ENCODE measurements around the gene BMP7.
"Not testable (repeated sequence)": the region's sequence is repeated elsewhere in the genome, so short reads cannot be mapped to it uniquely, and the experiment has no call there.

The BMP7 gene

DNA sequence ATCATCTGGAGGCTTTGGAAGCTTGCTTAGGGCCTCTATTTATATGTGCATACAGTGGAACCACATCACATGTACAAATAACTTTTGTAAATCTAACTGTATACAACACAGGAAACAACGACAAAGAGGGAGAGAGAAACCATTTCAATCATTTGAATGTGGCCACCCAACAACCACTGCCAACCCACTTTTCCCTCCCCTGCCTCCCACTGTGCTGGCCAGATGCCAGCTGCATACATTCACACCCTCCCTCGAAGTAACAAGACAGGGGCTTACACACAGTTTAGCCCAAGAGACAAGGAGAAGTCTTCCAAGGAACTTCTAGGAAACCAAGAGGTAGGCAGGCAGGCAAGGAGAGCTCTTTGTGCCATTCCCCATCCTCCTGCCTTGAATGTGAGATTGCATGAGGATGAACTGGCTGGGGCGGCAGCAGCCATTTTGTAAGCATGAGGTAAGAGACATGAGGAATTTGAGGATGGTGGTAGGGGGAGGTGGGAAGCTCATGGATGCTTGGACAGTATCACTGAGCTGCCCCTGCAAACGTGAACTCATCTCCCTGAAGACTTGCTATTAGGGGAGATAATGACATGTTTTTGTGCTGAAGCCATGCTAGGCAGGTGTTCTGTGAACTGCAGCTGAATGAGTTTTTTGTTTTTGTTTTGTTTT lies 18.2 kb downstream of the BMP7 start:
- no peak for DNase-seq

DNA sequence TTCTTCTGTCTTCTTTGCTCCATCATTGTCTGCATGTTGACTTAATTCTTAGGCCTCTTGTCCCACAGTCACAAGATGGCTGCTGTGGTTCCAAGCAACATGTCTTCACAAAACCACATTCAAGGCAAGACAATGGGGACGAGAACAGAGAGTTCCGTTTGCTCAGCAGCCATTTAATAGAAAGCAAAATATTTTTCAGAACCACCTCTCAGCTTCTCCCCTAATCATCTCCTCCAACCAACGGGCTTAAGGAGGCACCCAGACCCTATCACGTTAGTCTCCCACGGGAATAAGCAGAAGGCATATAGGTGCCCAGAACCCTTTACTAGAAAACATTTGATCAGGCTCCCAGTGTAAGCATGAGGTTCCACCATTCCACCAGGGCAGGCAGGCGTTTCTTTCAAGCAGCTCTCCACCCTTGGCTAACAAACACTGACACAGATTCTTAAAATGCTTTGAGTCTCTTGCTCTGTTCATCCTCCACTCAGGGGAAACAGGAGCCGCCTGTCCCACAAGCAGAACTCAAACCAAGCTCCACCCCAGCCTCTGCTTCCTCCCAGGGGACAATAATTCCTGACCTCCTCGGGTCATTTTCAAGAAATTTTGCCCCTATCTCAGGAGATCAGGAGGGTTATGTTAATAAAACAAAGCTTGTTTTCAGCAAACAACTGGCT lies 19.0 kb downstream of the BMP7 start:
- no peak for DNase-seq

DNA sequence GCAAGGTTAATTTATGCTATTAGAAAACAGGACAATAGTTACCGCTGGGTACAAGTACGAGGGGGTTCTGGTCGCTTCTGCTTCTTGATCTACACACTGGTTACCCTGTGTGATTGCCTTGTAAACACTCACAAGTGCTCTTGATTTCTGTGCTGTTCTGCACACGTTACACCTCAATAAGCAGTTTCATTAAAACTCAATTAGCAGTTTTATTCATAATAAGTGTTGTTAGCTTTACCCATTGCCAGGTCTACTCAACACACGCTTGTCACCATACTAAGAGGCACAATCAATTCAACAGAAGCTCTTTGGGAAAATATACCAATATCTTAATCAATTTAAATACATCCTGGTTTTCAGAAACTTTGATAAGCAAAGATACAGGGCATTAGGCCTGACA lies 20.4 kb downstream of the BMP7 start:
- no peak for DNase-seq

DNA sequence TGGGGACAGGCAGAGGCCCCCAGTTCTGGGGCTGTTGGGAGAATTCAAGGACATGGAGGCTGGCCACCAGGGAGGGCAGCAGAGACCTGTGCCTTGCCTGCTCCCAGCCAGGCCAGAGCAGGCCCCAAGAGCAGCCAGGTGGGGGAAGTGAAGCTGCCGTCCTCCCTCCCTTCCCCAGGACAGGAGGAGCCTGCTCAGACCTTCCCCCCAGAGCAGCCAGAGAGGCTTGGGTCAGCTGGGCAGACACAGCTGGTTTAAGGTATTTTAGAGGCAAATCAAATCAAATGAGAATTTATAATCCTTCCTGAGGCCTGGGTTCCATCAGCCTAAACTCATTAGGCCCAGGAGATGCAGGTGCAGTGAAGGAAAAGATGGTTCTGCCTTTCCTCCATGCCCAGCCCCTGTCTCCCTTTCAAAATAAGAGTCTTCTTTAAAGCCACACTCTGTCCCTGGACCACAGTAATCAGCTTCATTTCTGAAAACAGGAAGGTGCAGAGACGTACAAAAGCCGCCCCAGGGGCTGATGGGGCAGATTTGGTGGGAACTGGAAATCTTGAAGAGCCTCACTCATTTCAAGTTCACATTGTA lies 21.7 kb downstream of the BMP7 start:
- DNase-seq = no peak

DNA sequence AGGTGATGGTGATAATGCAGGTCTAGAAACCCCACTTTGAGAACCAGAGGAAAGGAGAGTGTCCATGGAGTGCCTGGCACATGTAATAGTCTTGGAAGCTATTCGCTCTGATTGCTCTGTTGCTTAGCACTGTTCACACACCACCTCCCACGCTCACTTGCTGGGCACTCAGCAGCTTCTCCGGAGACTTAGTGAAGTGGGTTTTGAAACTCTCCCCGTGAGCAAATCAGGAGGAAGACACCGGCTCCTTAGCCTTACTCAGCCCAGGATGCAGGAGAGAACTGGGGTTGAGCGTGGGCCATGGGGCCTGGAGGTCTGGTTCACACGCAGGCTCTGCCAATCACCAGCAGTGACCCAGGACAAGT lies 22.2 kb downstream of the BMP7 start:
- no peak for DNase-seq

DNA sequence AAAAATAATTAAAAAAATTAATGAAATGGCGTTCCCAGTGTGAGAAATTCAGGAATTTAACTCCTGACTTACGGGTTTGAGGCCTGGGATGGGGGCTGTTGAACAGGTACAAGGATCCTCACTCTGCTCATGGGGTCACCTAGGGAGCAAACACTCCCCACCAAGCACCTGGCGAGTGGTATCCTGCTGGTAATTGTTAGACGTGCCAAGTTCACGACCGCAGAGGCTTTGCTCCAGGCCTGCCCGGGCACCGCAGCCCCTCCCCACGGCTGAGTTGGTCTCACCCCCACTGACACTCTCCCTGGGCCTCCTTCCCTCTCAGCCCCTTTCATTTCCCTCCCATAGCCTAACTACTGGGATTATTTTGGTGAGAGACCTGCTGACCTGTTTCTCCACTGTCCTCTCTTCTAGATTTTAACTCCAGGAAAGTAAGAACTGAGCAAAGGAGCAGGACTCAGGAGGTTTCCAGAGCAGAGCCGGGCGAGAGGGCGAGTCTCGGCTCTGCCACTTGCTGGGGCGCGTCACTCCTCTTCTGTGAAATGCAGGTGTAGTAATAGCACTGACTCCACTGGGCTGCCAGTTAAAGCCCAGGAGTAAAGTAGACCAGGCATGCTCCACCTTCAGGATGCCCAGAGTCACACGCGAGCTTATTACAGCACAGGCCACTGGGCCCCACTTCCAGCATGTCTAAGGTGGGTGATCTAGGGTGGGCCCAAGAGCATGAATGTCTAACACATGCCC lies 22.8 kb downstream of the BMP7 start:
- DNase-seq = no peak

DNA sequence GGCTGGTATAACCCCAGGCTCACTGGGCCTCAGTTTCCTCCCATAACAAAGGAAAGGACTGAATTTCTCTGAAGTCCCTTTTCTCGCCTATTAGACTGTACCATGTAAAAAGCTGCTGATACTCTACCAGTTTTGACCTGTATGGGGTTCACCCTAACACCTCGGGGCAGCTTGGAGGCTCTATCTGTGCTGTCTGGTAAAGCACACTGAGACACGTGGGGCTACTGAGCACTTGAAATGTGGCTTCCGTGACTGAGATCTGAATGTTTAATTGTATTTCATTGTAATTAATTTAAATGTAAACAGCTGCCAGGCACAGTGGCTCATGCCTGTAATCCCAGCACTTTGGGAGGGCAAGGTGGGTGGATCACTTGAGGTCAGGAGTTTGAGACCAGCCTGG lies 24.0 kb downstream of the BMP7 start:
- DNase-seq = no peak

DNA sequence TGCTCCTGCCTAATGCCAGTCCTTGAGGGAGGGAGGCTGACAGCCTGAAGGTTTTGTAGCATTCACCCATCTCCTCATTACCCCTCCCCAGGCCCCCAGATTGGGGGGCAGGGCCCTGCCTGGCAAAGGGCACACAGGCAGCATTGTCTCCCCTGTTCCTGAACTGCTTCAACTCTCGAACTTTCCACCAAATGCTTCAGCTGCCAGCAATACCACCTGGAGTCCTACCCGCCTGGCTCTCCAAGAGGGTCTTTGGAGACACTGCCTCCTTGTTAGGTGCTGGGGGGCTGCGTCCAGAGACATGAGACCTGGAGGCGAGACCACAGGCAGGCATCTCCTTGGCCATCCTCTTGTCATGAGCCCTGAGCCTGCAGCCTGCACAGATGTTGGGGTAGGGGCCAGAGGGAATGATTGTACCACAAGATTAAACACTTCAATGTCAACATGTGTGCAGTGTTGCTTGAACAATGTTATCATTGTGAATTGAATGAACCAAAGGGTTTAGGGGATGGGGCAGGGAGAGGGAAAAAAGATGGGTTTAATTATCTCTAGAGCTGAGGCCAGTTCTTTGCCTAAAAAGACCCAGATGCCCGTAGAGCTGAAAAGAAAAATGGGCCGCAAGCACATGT lies 25.0 kb downstream of the BMP7 start:
- no peak for DNase-seq

DNA sequence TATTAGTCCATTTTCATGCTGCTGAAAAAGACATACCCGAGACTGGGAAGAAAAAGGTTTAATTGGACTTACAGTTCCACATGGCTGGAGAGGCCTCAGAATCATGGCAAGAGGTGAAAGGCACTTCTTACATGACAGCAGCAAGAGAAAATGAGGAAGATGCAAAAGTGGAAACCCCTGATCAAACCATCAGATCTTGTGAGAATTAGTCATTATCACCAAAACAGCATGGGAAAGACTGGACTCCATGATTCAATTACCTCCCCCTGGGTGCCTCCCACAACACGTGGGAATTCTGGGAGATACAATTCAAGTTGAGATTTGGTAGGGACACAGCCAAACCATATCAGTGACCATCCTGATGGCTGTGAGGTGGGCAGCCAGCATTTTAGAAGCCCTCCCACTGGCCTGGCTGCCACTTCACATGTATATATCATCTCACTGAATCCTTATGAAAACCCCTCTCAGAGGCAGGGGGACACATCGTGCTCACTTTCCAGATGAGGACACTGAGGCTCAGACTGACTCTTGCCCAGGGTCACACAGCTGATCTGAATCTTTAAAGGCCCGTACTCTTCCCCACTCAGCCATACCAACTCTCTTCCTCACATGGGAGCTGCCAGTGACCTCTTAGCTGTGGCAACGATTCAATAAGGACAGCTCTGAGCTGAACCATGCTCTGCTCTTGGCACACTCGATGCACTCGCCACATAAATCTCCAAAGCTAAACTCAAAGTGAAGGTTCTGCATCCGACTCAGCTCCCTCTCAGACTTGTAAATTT lies 25.7 kb downstream of the BMP7 start:
- DNase-seq = no peak

DNA sequence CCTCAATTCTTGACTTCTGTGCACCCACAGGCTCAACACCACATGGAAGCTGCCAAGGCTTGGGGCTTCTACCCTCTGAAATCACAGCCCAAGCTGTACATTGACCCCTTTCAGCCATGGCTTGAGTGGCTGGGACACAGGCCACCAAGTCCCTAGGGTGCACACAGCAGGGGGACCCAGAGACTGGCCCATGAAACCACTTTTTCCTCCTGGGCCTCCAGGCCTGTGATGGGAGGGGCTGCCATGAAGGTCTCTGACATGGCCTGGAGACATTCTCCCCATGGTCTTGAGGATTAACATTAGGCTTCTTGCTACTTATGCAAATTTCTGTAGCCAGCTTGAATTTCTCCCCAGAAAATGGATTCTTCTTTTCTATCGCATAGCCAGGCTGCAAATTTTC lies 26.7 kb downstream of the BMP7 start:
- DNase-seq = not testable (repeated sequence)

DNA sequence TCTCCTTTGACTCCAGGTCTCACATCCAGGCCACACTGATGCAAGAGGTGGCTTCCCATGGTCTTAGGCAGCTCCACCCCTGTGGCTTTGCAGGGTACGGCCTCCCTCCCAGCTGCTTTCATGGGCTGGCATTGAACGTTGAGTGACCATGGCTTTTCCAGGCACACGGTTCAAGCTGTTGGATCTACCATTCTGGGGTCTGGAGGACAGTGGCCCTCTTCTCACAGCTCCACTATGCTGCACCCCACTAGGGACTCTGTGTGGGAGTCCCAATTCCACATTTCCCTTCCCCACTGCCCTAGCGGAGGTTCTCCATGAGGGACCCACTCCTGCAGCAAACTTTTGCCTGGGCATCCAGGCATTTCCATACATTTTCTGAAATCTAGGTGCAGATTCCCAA lies 27.1 kb downstream of the BMP7 start:
- not testable (repeated sequence) for DNase-seq

DNA sequence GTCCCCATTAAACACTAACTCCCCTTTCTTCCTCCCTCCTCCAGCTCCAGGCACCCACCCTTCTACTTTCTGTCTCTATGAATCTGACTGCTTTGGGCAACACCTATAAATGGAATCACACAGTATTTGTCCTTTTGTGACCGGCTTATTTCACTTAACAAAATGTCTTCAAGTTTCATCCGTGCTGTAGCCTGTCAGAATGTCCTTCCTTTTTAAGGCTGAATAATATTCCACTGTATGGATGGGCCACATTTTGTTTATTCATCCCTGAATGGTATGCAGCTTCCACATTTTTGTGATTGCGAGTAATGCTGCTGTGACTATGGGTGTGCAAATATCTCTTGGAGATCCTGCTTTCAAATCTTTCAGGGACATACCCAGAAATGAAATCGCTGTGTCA lies 28.4 kb downstream of the BMP7 start:
- no peak for DNase-seq

DNA sequence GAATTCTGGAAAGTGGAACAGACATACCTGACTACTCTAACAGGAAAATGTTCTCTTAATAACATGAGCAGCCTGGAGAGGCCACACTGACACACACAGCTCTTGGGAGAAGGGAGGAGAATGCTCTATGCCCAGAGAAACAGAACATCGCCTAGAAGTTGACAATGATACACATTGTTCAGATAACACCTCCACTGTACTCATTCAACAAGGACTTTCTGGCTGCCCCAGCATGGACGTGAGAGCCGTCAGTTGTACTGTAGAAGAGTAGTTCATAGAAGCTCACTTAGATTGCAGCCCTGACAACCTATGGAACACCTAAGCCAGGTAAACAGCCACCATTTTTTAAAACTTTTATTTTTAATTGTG lies 28.9 kb downstream of the BMP7 start:
- no peak for DNase-seq

DNA sequence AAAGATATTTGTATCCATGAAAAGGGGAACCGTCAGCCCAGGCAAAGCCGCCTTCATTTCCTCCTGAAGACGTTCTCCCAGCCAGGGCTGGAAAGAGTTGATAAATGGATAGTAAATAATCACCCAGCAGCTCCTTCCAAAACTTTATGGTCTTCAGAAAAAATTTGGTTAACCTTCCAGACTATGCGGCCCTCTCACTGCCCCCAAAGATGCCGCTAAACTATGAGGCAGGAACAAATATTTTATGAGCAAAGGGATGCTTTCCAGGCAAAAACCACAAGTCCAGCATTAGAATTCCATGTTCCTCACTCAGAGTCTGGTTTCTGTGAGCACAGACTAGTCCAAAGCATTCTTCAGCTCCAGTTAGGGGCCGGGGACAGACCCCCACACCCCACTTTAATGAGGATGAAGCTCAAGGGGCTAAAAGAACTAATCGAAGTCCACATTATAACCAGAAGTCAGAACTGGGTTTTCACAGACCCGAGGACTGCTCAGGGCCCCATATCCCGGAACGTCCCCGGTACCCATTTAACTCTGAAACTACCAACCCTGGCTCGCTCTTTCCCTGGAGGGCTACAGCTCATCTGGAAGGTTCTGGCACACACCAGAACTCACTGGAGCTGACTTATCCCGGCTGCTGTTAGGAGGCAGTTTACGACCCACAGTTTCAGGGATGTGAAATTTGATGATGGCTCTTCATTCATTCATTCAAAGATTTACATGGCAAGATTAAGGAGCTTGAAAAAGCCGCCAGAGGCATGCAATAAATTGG lies 29.4 kb downstream of the BMP7 start:
- DNase-seq = no peak

DNA sequence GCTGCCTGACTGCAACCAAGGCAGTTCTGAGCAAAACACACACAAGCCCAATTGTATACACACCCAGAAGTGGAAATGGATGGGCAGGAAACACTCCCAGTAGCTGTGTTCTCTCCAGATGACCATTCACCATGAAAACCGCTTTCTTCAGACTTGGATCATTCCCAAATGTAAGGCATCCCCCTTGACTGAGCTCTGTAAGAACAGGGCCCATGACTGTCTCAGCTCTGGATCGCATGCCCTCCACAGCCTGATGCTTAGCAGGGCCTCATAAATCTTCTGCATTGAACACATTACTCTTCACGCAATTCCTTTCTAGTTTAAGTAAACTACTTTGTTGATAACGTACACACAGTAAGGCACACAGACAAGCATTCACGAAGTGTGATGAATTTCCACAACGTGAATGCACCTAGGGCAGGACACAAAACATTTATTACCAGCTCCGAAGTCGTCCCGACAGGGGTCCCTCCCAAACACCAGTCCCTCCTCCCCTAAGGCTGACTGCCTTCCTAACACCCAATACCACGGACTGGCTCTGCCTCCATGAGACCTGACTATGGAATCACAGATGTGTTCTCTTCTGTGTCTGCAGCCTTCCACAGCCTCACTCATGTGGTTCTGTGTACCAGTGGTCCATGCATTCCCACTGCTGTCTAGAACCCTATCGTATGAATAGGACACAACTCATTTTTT lies 31.7 kb downstream of the BMP7 start:
- DNase-seq = no peak

DNA sequence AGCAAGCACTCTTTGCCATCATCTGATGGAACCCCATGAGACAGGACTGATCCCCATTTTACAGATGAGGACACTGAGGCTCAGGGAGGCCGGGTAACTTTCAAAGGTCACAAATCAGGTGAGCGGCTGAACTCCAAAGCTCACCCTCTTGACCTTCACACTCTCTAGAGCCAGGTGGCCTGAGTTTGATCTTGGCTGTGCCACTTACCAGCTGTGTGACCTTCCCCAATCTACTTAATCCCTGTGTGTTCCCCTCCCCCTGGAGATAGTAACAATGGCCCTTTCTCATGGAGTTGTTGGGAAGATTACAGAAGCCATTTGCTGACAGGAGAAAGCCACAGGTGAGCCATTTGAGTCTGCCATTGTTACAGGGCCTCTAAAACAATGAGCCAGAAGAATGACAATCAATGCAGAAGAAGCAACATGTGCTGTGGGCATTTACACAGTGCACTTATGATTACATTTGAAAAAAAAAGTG lies 34.5 kb downstream of the BMP7 start:
- DNase-seq = no peak

DNA sequence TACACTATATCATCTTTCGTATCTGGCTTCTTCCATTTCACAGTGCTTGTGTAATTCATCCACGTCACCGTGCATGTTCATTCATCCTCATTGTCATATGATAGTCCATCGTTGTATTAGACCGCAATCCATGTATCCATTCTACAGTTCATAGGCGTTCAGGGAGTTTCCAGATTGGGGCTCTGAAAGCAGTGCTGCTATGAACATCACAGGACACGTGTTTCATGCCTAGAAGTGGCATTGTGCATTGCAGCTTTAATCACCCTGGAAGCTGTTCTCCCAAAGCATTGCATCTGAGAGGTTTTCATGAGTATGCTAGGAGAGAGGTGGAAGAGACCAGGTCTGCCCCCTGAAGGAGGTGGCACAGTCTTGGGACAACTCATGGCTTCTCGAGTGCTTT lies 35.3 kb downstream of the BMP7 start:
- DNase-seq = no peak

DNA sequence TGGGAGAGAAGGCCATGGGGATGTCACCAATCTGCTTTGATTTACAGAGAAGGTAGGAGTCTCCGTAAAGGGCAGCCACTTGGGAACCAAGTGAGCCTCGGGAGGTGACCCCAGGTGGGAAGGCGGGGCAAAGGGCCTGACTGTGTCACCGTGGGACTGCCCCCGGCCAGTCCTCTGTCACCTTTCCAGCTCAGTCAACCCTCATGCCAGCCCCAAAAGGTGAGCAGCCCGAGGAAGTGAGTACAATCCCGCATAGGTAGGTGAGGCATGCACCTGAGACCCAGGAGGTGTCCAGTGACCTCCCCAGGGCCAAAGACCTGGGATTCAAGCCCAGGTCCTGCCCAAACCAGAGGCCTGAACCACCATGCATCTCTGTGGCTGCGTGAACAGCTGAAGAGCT lies 36.2 kb downstream of the BMP7 start:
- no peak for DNase-seq

DNA sequence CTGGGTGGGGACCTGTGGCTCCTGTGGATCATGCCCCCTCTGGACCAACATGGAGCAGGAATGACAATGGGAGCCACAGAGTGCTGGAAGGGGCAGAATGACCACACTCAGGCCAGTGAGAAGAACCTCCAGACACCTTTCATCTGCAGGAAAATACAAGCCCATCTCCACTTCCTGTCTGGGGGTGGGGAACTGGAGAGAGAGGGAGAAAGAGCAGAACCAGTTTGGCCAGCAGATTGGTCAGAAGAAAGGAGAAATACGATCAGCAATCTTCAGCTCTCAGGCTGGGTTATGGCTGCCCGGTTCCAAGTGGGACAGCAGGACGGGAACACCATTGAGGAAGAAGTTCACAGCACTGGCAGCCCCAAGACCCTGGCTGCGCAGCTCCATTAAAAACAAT lies 37.0 kb downstream of the BMP7 start:
- no peak for DNase-seq

DNA sequence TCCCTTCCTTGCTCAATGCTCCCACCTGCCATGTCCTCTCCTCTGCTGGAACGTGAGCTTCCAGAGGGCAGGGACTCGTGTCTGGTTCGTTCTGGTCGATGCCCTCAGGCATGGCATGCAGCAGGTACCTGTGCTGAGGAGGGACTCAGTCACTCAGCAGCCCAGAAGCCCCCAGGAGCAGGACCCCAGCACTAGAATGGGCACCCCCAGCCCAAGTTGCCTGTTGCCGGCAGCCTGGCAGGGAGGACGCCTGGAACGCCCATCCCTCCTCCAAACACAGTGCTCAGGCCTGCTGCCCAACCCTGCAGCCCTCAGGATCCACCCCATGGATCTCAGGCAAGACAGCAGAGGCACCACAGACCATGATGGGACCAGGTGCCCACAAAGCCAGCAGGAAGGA lies 40.6 kb downstream of the BMP7 start:
- no peak for DNase-seq

DNA sequence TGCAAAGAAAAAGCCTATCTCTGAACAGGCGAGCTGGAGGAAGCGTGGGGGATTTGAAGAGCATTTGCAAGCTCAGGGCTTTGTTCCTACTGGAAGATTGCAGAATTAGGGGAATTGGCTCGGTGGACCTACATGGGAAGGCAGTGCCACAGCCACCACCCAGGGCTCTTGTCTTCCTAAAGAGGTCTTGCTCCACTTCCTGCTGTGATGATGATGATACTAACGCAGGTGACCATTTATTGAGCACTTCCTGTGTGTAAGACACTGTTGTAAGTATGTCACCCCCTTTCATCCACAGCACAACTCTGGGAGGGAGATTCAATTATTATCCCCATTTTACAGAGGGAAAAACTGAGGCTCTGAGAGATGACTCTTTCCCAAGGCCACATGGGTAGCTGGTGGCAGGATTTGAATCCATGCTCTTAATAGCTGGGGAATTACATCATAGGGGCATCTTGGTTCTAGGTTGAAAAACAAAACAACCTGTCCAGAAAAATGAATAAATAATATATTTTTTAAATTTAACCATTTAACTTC lies 41.2 kb downstream of the BMP7 start:
- DNase-seq = no peak
